Retinal pigment epithelial cell (primary cell): ENCODE measurements around the gene CRIM1.

ENCODE experiments used
- DNase-seq: peaks from one replicate; pipeline ENCODE4 v3.0.0-alpha.2; 2010; ENCODE audit warnings: low read depth
- H3K4me3 ChIP-seq: 2 replicates; pipeline ENCODE4 v1.5.1; 2011; ENCODE audit warnings: mild to moderate bottlenecking, low read length, control low read depth, moderate library complexity
- CTCF ChIP-seq: conservative IDR thresholded peaks from 2 replicates; pipeline ENCODE4 v1.5.1; 2011; ENCODE audit warnings: low read depth, low read length, control low read depth, inconsistent platforms

CRIM1 gene

GRCh38 chr2:36562973-36563532, 207.5 kb downstream of the CRIM1 start:
- TF ChIP-seq CTCF, result no peak
- H3K4me3 ChIP-seq, result no peak overlapping the region
- no peak for DNase-seq

GRCh38 chr2:36564377-36564930, 208.9 kb downstream of the CRIM1 start:
- no peak for TF ChIP-seq CTCF
- H3K4me3 ChIP-seq, result no peak overlapping the region
- DNase-seq, result no peak

- H3K4me3 ChIP-seq, result no peak overlapping the region
- DNase-seq, result no peak
Measured at GRCh38 chr2:36565712-36566111, 210.1 kb downstream of the CRIM1 start.

GRCh38 chr2:36566887-36567286, 211.3 kb downstream of the CRIM1 start:
- H3K4me3 ChIP-seq, result no peak overlapping the region
- TF ChIP-seq CTCF, result no peak
- DNase-seq, result no peak

More at GRCh38 chr2:36565712-36566111, 210.1 kb downstream of the CRIM1 start:
- TF ChIP-seq CTCF, result no peak

GRCh38 chr2:36567711-36568408, 212.3 kb downstream of the CRIM1 start:
- no peak for DNase-seq
- TF ChIP-seq CTCF, result no peak
- peak overlapping the region; percentile 35 for H3K4me3 ChIP-seq

GRCh38 chr2:36568516-36569246, 213.1 kb downstream of the CRIM1 start:
- no peak for DNase-seq

More at GRCh38 chr2:36568516-36569246, 213.1 kb downstream of the CRIM1 start:
- TF ChIP-seq CTCF, result no peak
- H3K4me3 ChIP-seq, result peak overlapping the region; percentile 35
